Measurements from ENCODE around the gene EFTUD2. TPM values are rescaled to one million over a fixed set of nuclear protein-coding genes. Genes with fewer than 3 reads are reported as not detected.
A peak's percentile ranks its signal among the peaks of the same experiment; 100 is the strongest.

The EFTUD2 gene
- total RNA-seq, 6 experiments from 2014 or later: 117 to 129 (median 122) TPM

GRCh38 chr17:44846206-44846605 is 53.0 kb downstream of the EFTUD2 start:
- Mint-ChIP-seq H3K27me3 (ENCODE audit: insufficient read depth) (no peaks in the 10 kb centered on the region; the same call in 1 of the 2 replicates), H3K36me3 (ENCODE audit: low read depth) (peaks cover 11% of the 10 kb centered on the region), H3K4me3 (no peak overlapping the region), H3K27ac (no peak overlapping the region), H3K4me1 (ENCODE audit: low read depth) (peaks cover 19% of the 10 kb centered on the region), H3K9me3 (no peaks in the 10 kb centered on the region)
- no peak for DNase-seq
- TF ChIP-seq CTCF (IDR thresholded peaks at IDR 0.05): no peak

- Mint-ChIP-seq H3K4me3 (no peak overlapping the region), H3K4me1 (ENCODE audit: low read depth) (peaks cover 19% of the 10 kb centered on the region), H3K27me3 (ENCODE audit: insufficient read depth) (peaks cover 2% of the 10 kb centered on the region), H3K36me3 (ENCODE audit: low read depth) (no peaks in the 10 kb centered on the region), H3K9me3 (no peaks in the 10 kb centered on the region), H3K27ac (peak overlapping the region; percentile 36; the same call in 1 of the 2 replicates)
- TF ChIP-seq CTCF (IDR thresholded peaks at IDR 0.05): peak; percentile 40
- DNase-seq: no peak
These were observed 54.8 kb downstream of the EFTUD2 start for GRCh38 chr17:44844390-44844830.

GRCh38 chr17:44842748-44843147 is 56.5 kb downstream of the EFTUD2 start:
- H3K27ac Mint-ChIP-seq: no peak overlapping the region
- H3K4me3 Mint-ChIP-seq: no peak overlapping the region
- peaks cover 19% of the 10 kb centered on the region for H3K4me1 Mint-ChIP-seq (ENCODE audit: low read depth)
- no peak for DNase-seq
- peaks cover 3% of the 10 kb centered on the region for H3K27me3 Mint-ChIP-seq (ENCODE audit: insufficient read depth)
- no peaks in the 10 kb centered on the region for H3K9me3 Mint-ChIP-seq
- H3K36me3 Mint-ChIP-seq (ENCODE audit: low read depth): no peaks in the 10 kb centered on the region
- TF ChIP-seq CTCF (IDR thresholded peaks at IDR 0.05): no peak

- no peak for DNase-seq
- H3K4me1 Mint-ChIP-seq (ENCODE audit: low read depth): peaks cover 19% of the 10 kb centered on the region
- H3K36me3 Mint-ChIP-seq (ENCODE audit: low read depth): no peaks in the 10 kb centered on the region
- TF ChIP-seq CTCF (IDR thresholded peaks at IDR 0.05): no peak
- H3K4me3 Mint-ChIP-seq: no peak overlapping the region
- H3K27ac Mint-ChIP-seq: no peak overlapping the region
- no peaks in the 10 kb centered on the region for H3K9me3 Mint-ChIP-seq
- H3K27me3 Mint-ChIP-seq (ENCODE audit: insufficient read depth): peaks cover 5% of the 10 kb centered on the region; the same call in 1 of the 2 replicates
These were observed 58.3 kb downstream of the EFTUD2 start for GRCh38 chr17:44840936-44841335.

- Mint-ChIP-seq H3K36me3 (ENCODE audit: low read depth) (no peaks in the 10 kb centered on the region), H3K4me1 (ENCODE audit: low read depth) (peaks cover 19% of the 10 kb centered on the region), H3K4me3 (no peak overlapping the region), H3K27ac (no peak overlapping the region), H3K27me3 (ENCODE audit: insufficient read depth) (peaks cover 5% of the 10 kb centered on the region; the same call in 1 of the 2 replicates), H3K9me3 (no peaks in the 10 kb centered on the region)
- no peak for TF ChIP-seq CTCF (IDR thresholded peaks at IDR 0.05)
- DNase-seq: no peak
These were observed 59.0 kb downstream of the EFTUD2 start for GRCh38 chr17:44840274-44840673.

- H3K9me3 Mint-ChIP-seq: no peaks in the 10 kb centered on the region
- no peak for TF ChIP-seq CTCF (IDR thresholded peaks at IDR 0.05)
- H3K27me3 Mint-ChIP-seq (ENCODE audit: insufficient read depth): peaks cover 7% of the 10 kb centered on the region; the same call in 1 of the 2 replicates
- H3K36me3 Mint-ChIP-seq (ENCODE audit: low read depth): no peaks in the 10 kb centered on the region
- H3K4me1 Mint-ChIP-seq (ENCODE audit: low read depth): no peaks in the 10 kb centered on the region
- H3K27ac Mint-ChIP-seq: no peak overlapping the region
- no peak for DNase-seq
- no peak overlapping the region for H3K4me3 Mint-ChIP-seq
These were observed 62.0 kb downstream of the EFTUD2 start for GRCh38 chr17:44837196-44837595.

Measured in HFFc6 (cell line).